ACC112 (cell line): ENCODE measurements around the gene TTC39C.
"Not testable (repeated sequence)": the region's sequence is repeated elsewhere in the genome, so short reads cannot be mapped to it uniquely, and the experiment has no call there.

Source experiments
- H2AFZ ChIP-seq: fragments of 200-600 bp; sonication (generic); one replicate; pipeline ENCODE4 v1.6.0; 2017; ENCODE audit warnings: antibody characterized with exemption, low read length; ENCODE audit not compliant: unreplicated experiment
- H3K27ac ChIP-seq: fragments of 200-600 bp; sonication (generic); 2 replicates; pipeline ENCODE4 v1.5.1; 2014; ENCODE audit warnings: low read depth, mild to moderate bottlenecking, antibody characterized with exemption, low read length, moderate library complexity
- H3K27me3 ChIP-seq: fragments of 200-600 bp; sonication (generic); 2 replicates; pipeline ENCODE4 v1.6.1; 2014; ENCODE audit warnings: mild to moderate bottlenecking, antibody characterized with exemption, low read length, moderate library complexity, mixed read lengths; ENCODE audit not compliant: insufficient read depth
- H3K36me3 ChIP-seq: fragments of 200-600 bp; sonication (generic); 2 replicates; pipeline ENCODE4 v1.6.1; 2016; ENCODE audit warnings: mild to moderate bottlenecking, antibody characterized with exemption, low read length, moderate library complexity, mixed read lengths; ENCODE audit not compliant: insufficient read depth
- H3K4me1 ChIP-seq: fragments of 200-600 bp; sonication (generic); one replicate; pipeline ENCODE4 v1.6.1; 2016; ENCODE audit warnings: low read length, mixed read lengths; ENCODE audit not compliant: insufficient read depth, unreplicated experiment, control insufficient read depth
- H3K4me3 ChIP-seq: fragments of 200-600 bp; sonication (generic); 2 replicates; pipeline ENCODE4 v1.5.1; 2014; ENCODE audit warnings: mild to moderate bottlenecking, low read depth, low read length
- H3K79me2 ChIP-seq: fragments of 200-600 bp; sonication (generic); one replicate; pipeline ENCODE4 v1.6.0; 2016; ENCODE audit warnings: low read length; ENCODE audit not compliant: control insufficient read depth, unreplicated experiment, insufficient read depth

TTC39C gene

GRCh38 chr18:24055009-24055804 is 40.7 kb downstream of the TTC39C start:
- Histone ChIP-seq H3K79me2 (peaks cover 6% of the 10 kb centered on the region), H3K4me1 (peaks cover 38% of the 10 kb centered on the region), H3K27ac (no peak overlapping the region)

GRCh38 chr18:24055878-24056277 is 41.3 kb downstream of the TTC39C start:
- Histone ChIP-seq H2AFZ (no peak overlapping the region), H3K27me3 (no peaks in the 10 kb centered on the region), H3K4me1 (peaks cover 35% of the 10 kb centered on the region), H3K4me3 (peak overlapping the region; percentile 35; the same call in 1 of the 2 replicates), H3K79me2 (peaks cover 6% of the 10 kb centered on the region), H3K27ac (no peak overlapping the region), H3K36me3 (no peaks in the 10 kb centered on the region)

More at GRCh38 chr18:24055009-24055804, 40.7 kb downstream of the TTC39C start:
- Histone ChIP-seq H3K36me3 (no peaks in the 10 kb centered on the region), H3K4me3 (peak overlapping the region; percentile 35; the same call in 1 of the 2 replicates), H3K27me3 (no peaks in the 10 kb centered on the region), H2AFZ (no peak overlapping the region)

- Histone ChIP-seq H3K79me2 (peaks cover 3% of the 10 kb centered on the region), H2AFZ (no peak overlapping the region), H3K36me3 (no peaks in the 10 kb centered on the region), H3K4me1 (peaks cover 29% of the 10 kb centered on the region), H3K27ac (no peak overlapping the region), H3K4me3 (no peak overlapping the region), H3K27me3 (no peaks in the 10 kb centered on the region)
These were observed 42.0 kb downstream of the TTC39C start for GRCh38 chr18:24056506-24056905.

GRCh38 chr18:24057804-24058203 is 43.2 kb downstream of the TTC39C start:
- Histone ChIP-seq H3K27me3 (no peaks in the 10 kb centered on the region), H3K27ac (no peak overlapping the region), H3K4me1 (peaks cover 26% of the 10 kb centered on the region), H2AFZ (no peak overlapping the region), H3K36me3 (no peaks in the 10 kb centered on the region), H3K79me2 (peaks cover 3% of the 10 kb centered on the region), H3K4me3 (no peak overlapping the region)

- not testable (repeated sequence) for H3K79me2 ChIP-seq, H3K27ac ChIP-seq, H3K4me3 ChIP-seq, H3K27me3 ChIP-seq, H2AFZ ChIP-seq, H3K36me3 ChIP-seq
- peaks cover 20% of the 10 kb centered on the region for H3K4me1 ChIP-seq
These were observed 44.8 kb downstream of the TTC39C start for GRCh38 chr18:24059385-24059784.

- peaks cover 3% of the 10 kb centered on the region for H3K79me2 ChIP-seq
- H3K4me1 ChIP-seq: peaks cover 19% of the 10 kb centered on the region
- H3K36me3 ChIP-seq: no peaks in the 10 kb centered on the region
- H3K27me3 ChIP-seq: no peaks in the 10 kb centered on the region
- H3K4me3 ChIP-seq: no peak overlapping the region
- no peak overlapping the region for H2AFZ ChIP-seq
- H3K27ac ChIP-seq: no peak overlapping the region
These were observed 46.1 kb downstream of the TTC39C start for GRCh38 chr18:24060644-24061043.

- Histone ChIP-seq H3K27me3 (no peaks in the 10 kb centered on the region), H3K27ac (peak overlapping the region; percentile 20; the same call in 1 of the 2 replicates), H3K4me3 (peak overlapping the region; percentile 39; the same call in 1 of the 2 replicates), H3K79me2 (no peaks in the 10 kb centered on the region), H2AFZ (no peak overlapping the region), H3K4me1 (peaks cover 24% of the 10 kb centered on the region), H3K36me3 (0 out of 2 replicates have a peak, but pooled peaks cover 5% of the 10 kb centered on the region)
These were observed 48.7 kb downstream of the TTC39C start for GRCh38 chr18:24063121-24063731.

GRCh38 chr18:24064391-24065100 is 50.0 kb downstream of the TTC39C start:
- H2AFZ ChIP-seq: no peak overlapping the region
- no peaks in the 10 kb centered on the region for H3K79me2 ChIP-seq
- H3K36me3 ChIP-seq: 0 out of 2 replicates have a peak, but pooled peaks cover 5% of the 10 kb centered on the region
- H3K4me1 ChIP-seq: peaks cover 28% of the 10 kb centered on the region
- no peaks in the 10 kb centered on the region for H3K27me3 ChIP-seq
- no peak overlapping the region for H3K27ac ChIP-seq
- no peak overlapping the region for H3K4me3 ChIP-seq

- 0 out of 2 replicates have a peak, but pooled peaks cover 5% of the 10 kb centered on the region for H3K36me3 ChIP-seq
- H3K27me3 ChIP-seq: no peaks in the 10 kb centered on the region
- peaks cover 28% of the 10 kb centered on the region for H3K4me1 ChIP-seq
- no peaks in the 10 kb centered on the region for H3K79me2 ChIP-seq
- H2AFZ ChIP-seq: no peak overlapping the region
- H3K27ac ChIP-seq: no peak overlapping the region
- H3K4me3 ChIP-seq: no peak overlapping the region
These were observed 51.4 kb downstream of the TTC39C start for GRCh38 chr18:24065906-24066305.

- Histone ChIP-seq H2AFZ (no peak overlapping the region), H3K27me3 (no peaks in the 10 kb centered on the region), H3K4me1 (peaks cover 16% of the 10 kb centered on the region), H3K27ac (no peak overlapping the region), H3K79me2 (no peaks in the 10 kb centered on the region), H3K4me3 (no peak overlapping the region), H3K36me3 (0 out of 2 replicates have a peak, but pooled peaks cover 5% of the 10 kb centered on the region)
These were observed 54.6 kb downstream of the TTC39C start for GRCh38 chr18:24068945-24069693.
